GM19043 (cell line): ENCODE results near the gene FLNA.

ENCODE experiments used
- ATAC-seq: cut with Tn5 transposase; IDR thresholded peaks from one replicate; pipeline ENCODE4 v1.9.1; 2021; ENCODE audit warnings: low read depth; ENCODE audit not compliant: unreplicated experiment

The FLNA gene

DNA sequence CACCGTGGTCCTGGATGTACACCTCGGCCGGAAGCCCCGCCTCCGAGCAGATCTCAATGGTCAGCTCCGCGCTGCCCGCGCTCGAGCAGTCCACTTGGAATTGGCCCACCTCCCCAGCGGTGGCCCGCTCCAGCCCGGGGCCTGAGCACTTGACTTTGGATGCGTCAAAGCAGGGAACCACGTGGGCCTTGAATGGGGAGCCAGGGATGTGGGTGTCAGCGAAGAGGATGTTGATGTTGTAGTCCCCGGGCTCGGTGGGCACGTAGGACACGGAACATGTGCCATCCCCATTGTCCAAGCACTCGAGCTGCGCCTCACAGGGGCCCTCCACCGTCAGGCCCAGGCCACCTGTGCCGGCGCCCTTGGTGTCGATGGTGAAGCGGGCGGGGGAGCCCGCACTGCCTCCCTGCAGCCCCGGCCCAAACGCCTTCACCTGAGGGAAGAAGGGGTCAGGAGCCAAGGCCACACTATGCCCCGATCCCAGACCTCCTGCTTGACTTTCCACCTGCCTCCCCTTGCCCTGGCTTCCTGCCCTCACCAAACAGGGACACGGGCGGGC lies 14.2 kb downstream of the FLNA start:
- no peak for ATAC-seq

DNA sequence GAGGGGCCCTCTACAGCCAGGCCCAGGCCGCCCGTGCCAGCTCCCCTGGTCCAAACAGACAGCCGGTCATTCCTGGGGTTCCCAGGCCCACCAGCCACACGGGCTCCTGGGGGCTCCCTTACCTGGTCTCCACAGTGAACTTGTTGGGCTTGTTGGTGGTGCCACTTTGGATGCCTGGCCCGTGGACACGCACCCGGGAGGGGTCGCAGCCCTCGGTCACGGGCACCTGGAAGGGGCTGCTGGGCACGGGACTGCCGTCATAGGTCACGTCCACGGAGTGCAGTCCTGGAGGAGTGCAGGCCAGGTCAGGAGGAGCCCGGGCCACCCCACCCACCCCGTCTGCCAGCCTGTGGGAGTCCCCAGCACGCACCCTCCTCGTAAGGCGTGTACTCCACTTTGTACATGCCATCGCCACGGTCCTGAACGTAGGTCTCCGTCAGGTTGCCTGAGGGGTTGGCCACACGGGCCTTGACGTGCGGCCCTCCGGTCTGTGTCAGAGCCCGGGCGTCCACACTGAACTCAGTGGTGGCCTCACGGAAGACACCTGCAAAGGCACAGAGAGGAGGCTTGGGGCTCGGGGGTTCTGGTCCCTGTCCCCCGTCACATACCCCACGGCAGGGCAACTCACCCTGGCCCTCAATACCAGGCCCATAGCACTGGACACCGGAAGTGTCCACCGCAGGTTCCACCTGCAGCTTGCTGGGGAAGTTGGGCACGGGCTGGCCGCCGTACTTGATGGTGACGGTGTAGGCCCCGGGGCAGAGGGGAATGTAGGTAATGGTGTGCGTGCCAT lies 14.9 kb downstream of the FLNA start:
- ATAC-seq, result no peak

- no peak for ATAC-seq
Observed at GRCh38 chrX:154358829-154359228, 15.6 kb downstream of the FLNA start.

DNA sequence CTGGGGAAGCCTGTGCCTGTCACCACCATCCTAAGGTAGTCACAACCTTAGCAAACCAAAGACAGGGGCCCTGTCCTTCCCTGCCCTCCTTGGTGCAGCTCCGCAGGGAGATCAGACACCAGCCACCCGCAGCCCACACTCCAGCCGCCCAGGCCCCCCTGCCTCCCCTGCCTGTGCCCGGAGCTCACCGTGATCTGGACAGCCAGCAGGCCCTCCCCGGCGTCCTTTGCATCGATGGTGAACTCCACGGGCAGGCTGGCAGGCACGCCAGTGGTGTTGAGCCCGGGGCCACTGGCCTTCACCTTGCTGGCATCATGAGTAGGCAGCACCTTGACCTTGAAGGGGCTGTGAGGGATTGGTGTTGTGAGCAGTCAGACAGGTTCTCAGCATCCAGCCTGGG lies 16.4 kb downstream of the FLNA start:
- no peak for ATAC-seq

DNA sequence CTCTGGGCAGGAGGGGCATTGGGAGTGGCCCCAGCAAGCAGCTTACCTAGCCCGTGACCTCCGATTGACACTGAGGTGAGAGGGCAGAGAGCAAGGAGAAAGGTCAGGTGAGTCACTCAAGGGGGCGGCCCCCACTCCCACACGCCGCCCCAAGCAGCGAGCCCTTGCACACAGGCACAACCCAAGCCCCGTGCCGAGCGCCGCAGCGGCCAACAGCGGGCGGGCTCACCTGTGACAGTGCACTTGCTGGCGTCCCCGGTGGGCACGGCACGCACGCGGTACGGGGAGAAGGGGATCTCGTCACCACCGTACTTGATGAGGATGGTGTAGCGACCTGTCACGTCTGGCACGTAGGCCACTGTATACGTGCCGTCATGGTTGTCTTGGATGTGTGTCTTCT lies 17.2 kb downstream of the FLNA start:
- ATAC-seq, result no peak

- ATAC-seq, result no peak
Observed at GRCh38 chrX:154356596-154356995, 17.8 kb downstream of the FLNA start.

- no peak for ATAC-seq
Observed at GRCh38 chrX:154355776-154356140, 18.7 kb downstream of the FLNA start.

- ATAC-seq, result no peak
Observed at GRCh38 chrX:154355094-154355775, 19.2 kb downstream of the FLNA start.

DNA sequence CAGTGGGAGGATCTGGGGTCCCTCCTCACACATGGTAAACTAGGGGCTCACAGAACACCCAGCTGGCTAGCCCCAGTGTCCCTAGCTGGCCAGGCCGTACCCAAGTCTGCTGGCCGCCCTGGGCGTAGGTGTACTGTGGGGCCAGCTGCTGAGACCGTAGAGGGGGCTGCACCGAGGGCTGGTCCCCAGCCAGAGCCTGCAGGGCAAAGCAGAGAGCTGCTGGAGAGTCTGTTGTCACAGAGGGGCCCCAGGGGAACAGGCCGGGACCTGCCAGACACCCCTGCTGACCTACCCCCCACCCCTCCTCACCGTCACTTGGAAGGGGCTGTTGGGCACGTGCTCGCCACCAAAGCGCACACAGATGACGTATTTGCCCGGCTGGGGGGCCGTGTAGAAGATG lies 19.9 kb downstream of the FLNA start:
- ATAC-seq, result no peak

DNA sequence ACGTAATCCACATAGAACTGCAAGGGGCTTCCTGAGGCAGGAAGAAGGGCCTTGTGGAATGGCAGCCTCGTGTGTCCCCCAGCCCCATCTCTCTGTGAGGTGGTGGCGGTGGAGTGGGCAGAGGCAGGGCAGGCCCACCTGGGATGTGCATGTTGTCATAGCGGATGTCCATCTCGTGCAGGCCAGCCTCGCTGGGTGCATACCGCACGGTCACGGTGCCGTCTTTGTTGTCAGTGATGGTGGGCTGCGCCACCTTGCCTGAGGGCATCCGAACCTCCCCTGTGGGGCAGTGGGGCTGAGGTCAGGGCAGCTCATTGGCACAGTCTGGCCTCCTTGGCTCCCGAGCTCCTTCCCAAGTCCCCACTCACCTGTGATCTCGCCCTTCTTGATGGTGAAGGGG lies 20.4 kb downstream of the FLNA start:
- no peak for ATAC-seq

GRCh38 chrX:154353172-154353843 lies 21.1 kb downstream of the FLNA start:
- ATAC-seq, result no peak

- ATAC-seq, result no peak
Observed at GRCh38 chrX:154352466-154352865, 22.0 kb downstream of the FLNA start.

DNA sequence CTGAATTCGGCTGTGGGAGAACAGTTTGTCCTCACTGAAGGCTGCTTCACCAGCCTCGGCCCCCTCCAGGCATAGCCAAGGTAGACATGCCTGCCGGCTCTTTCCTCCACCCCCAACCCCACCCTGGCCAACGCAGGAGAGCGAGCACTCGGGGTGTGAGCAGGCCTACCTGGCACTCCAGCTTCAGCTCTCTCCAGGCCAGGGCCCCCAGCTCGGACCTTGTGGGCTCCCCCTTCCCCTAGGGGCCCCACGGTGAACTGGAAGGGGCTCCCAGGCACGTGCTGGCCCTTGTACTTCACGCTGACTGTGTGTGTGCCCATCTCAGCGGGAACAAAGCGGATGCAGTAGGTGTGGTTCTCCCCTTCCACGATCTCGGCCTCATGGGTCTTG lies 22.4 kb downstream of the FLNA start:
- ATAC-seq, result no peak

GRCh38 chrX:154351183-154352011 lies 23.0 kb downstream of the FLNA start:
- ATAC-seq, result no peak

GRCh38 chrX:154350429-154351182 lies 23.8 kb downstream of the FLNA start:
- no peak for ATAC-seq

GRCh38 chrX:154349979-154350378 lies 24.5 kb downstream of the FLNA start:
- no peak for ATAC-seq

DNA sequence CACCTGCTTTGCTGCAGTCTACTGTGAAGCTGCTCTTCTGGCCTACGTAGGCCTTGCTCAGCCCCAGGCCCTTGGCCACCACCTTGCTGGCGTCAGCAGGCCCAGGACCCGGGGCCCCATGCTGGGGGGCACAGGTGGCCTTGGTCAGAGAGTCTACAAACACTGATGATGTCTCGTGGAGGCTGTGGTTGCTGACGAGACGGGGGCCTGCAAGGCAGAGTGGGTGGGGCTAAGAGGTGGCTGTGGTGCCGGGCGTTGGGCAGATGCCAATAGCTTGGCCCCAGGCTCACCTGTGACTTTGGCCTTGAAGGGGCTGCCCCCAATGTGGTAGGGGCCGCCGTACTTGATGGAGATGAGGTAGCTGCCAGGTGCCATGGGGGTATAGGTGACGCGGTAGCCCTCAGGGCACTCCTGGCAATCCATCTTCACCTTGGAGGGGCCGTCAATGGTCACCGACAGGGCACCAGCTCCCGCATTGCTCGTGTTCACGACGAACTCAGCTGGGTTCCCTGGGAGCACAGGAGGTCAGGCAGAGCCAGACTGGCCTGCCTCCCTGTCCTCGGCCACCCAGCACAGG lies 25.0 kb downstream of the FLNA start:
- no peak for ATAC-seq

DNA sequence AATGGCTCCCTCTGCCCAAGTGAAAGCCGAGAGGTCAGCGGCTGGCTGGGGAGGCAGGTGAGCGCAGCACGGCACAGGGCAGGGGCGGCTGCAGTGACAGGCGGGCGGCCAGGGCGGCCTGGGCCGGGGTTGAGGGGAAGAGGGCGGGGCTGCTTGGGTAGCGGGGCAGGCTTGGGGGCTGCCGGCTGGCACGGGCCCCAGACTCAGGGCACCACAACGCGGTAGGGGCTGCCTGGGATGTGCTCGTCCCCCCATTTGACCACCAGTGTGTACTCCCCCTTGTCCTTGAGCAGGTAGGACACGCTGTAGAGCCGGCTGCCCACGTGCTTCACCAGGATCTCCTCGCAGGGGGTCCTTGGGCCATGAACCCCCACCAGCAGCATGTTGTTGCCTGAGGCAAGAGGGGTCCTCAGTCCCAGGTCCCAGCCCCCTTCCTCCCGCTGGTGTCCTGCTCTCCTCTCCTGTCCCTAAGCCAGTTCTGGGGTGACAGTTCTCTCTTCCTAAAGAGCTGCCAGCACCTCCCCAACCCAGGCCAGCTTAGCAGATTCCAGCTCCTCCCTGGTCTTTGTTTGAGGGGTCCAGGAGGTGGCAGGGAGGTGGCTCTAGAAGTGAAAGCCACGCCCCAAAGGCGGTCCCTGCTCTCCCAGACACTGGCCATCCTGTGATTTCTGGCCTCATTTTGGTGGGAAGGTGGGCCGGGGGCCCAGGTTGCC lies 25.6 kb downstream of the FLNA start:
- no peak for ATAC-seq

DNA sequence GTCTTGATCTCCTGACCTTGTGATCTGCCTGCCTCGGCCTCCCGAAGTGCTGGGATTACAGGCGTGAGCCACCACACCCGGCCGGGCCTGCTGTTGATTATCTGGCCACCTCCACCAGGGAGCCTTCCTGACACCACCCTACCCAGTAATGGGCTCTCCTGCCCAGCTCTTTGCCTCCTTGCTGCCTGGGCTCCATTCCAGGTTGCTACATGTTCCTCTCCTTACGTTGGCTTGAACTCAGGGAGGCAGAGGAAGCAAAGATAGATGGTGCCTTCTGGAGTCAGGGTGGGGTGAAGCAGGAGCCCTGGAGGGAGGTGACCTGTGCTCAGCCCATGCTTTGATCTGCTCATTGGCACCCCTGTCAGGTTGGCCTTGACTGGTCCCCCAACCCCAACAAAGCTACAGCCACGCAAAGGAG lies 26.3 kb downstream of the FLNA start:
- ATAC-seq, result no peak
